GM20431 (cell line): Measurements from ENCODE around the gene CST7.

Experiments used
- in situ Hi-C: fragments of 300-500 bp; cut with MseI, MboI; formaldehyde crosslinking; loops from one replicate; pipeline ENCODE4 v1.15.0; 2020; ENCODE audit warnings: low sequenced_read_pairs; ENCODE audit not compliant: unreplicated experiment

Gene CST7

DNA sequence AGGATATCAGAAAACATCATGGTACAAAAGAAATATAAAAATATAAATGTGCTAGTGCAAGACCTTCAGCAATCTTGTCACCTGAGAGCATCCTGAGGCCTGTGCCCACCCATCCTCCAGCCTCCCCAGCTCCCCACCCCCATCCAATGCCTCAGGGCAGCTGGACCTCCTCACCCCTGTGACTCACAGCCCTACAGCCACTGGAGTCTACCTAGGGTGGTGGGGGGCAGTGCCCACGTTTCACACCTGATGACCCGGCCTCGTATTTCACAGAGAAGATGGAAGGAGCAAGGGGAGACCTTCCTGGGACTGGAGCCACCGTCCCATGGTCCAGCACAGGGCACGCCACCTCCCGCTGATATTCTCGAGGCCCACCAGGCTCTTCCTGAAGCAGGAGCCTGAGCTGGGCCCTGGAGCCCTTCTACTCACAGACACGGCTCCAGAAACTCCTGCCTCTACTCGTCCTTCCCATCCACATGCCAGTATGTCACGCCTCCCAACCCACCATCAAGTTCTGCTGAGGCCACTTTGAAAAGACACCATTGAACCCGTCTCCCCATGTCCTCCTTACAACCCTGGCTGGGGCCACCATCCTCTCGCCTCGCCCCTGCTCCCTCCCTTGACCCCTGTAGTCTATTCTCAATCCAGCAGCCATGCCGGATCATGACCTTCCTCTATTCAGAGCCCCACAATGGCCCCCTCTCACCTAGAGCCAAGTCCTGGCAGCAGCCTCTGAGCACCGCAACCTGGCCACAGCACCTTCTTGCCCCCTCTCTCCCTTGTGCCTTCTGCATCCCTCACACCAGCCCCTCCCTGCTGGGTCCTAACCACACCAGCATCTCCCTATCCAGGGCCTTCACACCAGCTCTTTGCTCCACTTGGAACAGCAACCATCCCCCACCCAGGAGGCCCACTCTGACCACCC is 30.2 kb downstream of the CST7 start:
- in situ Hi-C loops, result no loop called here

DNA sequence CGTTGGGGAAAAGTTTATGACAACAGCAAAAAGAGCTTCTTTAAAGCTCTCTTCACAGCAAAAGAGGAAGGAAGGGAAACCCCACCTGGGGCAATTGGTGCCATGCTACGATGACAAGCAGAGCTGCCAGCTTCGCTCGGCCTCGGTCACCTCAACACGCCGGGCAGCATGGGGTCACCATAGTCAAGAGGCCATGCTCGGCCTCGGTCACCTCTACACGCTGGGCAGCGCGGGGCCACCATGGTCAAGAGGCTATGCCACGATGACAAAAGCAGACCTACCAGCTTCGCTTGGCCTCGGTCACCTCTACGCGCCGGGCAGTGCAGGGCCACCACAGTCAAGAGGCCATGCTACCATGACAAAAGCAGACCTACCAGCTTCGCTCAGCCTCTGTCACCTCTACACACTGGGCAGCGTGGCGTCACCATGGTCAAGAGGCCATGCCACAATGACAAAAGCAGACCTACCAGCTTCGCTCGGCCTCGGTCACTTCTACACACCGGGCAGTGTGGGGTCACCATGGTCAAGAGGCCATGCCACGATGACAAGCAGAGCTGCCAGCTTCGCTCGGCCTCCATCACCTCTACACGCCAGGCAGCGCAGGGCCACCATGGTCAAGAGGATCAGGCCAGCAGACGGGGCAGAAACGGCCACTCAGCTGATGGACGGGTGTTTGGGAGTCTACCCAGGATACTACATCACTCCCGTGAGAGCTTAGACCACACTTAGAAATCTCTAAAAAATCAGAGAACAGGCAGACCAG is 31.4 kb downstream of the CST7 start:
- in situ Hi-C loops, result no loop called here

DNA sequence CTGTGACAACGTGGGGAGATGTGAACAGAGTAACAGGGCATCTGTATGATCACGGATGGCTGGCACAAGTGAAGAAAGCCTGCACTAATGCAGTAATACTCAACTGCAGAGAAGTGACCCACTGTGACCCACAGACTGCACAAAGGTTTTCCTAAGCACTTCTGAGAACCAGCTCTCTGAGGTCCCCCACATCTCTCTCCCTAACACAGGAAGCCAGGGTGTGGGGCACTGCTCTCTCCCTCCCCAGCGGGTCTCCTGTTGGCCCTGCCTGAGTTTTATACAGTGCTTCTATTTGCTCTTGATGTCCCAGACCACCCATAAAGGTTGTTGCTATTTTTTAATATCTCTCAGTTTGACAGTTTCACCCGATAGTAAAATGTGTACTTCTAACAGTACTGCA is 32.2 kb downstream of the CST7 start:
- in situ Hi-C loops, result no loop called here

DNA sequence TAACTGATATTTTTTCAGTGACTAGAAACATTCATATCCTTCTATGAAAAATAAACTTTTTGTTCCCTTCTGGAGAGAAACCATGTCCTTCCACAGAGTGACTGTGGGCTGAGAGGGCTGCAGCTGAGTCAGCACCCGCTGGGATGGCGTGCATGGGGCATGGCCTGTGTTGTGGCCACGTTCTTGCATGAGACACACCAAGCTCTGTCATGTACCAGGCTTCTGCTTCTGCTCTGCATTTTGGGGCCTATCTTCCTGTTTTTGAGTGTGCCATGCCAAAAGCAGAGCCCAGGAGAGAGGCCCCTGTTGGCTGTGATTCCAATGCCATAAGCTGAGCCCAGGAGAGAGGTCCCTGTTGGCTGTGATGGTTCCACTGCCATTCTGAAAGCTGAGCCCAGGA is 32.7 kb downstream of the CST7 start:
- in situ Hi-C loops, result no loop called here

DNA sequence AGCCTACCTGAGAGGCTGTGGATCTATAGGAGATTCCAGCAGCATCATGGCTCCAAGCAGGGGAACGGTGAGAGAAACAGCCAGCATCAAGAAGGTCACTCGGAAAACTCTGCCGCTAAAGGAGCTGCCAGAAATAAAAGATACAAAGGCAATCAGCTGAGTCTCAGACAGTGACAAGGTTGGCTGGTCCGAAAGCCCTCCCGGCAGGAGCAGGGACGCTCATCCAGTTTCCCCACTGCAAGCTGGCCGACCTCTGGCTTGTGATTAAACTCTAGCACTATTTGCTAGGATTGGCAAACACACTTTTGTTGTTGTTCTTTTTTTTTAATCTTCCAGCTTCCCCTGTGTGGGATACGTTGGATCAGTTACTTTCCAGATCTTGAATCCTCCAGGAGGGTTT is 34.8 kb downstream of the CST7 start:
- in situ Hi-C loops, result no loop called here

DNA sequence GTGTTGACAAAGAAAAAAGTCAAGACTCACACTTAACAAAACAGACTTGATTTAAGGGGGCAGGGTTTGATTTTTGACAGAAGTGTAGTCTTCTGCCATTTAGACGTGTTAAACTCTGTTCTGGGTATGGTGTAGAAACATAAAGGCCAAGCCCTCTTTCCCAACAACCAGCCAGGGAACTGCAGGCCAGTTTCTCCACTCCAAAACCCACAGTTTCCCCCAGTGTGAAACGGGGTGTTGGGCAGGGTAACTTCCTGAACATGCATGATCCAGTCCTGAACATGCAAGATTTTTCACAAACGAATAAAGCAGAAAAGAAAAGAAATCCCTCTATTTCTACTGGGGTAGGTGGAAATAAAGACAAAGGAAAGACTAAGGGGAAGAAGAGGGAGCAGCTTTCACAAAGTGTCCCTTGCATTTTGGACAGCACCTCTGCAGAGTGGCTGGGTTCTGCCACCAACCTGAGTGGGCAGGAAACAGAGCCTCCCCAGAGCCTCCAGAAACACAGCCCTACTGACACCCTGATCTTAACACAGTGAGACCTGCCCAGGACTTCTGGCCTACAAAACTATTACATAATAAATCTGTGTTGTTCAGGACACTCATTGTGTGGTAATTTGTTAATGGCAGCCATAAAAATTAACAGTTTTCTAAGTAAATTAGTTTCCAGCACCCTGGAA is 36.0 kb downstream of the CST7 start:
- in situ Hi-C loops, result no loop called here

DNA sequence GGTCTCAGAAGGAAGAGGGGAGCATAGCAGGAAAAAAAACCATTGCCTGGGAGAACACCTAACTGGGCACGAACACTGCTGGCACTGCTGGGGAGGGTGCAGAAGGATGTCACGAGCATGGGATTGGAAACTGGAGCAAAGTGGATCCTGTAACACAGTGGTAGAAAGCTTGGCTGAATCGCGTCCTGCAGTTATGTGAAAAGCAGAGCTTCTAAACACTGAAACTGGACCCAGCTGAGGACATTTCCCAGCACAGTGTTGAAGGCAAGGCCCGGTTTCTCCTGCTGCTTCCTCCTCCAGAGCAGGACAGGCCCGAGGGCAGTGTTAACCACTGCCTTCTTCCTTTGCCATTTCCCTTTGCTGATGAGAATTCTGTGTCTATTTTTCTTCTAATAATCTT is 36.7 kb downstream of the CST7 start:
- in situ Hi-C loops, result no loop called here

DNA sequence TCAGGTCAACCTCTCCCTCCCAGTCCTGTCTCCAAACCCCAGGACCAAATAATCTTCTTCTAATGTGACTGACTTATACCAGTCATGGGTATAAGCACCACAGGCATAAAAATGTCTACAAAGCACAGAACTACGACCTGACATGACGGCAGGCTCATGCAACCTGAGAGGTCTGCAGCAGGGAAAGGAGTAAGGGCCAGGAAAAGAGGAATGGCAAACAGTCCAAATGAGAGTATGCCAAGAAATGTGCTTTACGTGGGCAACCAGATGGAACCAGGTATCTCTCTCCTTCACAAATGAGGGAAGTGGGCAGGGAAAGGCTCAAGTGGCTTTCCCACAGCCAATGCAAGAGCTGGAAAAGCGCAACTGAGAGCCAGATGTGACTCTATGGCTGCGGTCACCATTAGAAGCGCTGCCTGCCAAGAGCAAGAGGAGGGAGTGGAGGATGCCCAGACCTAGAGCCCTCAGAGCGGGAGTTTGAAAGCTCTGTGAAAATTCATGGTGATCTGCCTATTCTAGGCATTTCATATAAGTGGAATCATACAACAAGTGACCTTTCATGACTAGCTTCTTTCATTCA is 37.5 kb downstream of the CST7 start:
- in situ Hi-C loops, result no loop called here

DNA sequence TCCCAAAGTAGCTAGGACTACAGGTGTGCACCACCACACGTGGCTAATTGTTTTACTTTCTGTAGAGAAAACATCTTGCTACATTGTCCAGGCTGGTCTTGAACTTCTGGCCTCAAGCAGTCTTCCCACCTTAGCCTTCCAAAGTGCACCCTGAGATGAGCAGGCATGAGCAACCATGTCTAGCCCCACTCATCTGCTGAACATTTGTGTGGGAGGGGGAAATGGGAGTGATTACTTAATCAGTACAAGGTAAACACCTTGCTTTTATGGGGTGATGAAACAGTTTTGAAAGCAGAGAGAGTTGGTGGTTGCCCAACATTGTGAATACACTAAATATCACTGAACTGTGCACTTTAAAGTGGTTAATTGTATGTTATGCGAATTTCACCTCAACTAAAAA is 38.2 kb downstream of the CST7 start:
- in situ Hi-C loops, result no loop called here

DNA sequence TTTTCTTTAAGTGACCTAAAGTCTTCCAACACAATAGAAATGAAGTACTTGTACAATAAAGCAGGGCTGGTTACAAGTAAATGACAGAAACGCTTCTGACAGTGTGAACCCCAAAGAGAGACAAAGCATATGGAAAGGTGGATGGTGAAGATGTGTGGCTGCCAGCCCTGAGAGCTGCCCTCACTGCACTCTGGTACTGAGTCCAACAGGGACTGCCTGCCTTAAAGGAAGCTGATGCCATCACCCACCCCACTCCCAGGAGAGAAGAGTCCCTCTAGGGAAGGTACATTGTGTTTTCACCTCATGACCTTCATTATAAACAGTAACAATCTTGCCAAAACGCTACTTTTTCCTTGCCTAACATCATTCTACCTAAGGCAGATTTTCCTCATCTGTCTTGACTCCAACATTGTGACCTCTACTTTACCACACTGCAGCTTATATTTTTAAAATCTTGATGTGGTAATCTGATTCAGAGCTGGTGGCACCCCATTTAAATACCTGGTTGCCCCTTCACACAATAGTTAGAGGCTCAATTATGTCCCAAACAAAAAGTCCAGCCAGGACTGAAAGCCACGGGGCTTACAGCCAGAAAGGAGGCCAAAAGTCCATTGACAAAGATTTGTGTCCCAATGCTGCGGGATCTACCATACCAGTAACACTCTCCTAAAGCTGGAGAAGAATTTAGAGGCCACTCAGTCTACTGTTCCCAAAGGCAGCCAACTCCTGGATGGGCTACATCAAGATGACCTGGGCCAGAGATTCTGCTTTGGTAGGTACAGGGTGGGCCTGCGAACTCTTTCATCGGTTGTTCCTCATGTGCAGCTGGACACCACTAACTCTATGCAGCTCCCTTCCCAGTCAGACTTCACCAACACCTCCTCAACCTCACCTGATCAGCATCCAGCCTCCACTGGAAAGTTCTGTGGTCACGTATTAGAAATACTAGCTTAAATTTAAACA is 39.1 kb downstream of the CST7 start:
- in situ Hi-C loops, result no loop called here

DNA sequence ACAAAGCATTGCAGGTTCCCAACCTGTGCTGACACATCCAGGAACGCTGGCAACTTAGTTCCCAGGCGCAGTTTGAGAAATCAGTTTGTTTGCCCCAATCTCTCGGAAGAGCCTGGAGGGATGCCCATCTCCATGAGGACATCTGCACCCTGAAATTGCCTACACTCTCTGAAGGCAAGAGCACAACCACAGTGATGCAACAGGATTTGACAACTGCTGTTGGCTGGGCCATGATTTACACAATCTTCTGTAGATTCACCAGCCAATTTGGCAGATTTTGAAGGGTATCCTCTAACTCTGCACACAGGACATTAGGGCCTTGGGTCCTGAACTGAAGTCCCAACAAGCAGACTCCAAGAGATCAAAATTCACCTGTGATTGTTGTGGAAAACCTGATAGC is 40.1 kb downstream of the CST7 start:
- in situ Hi-C loops, result no loop called here

DNA sequence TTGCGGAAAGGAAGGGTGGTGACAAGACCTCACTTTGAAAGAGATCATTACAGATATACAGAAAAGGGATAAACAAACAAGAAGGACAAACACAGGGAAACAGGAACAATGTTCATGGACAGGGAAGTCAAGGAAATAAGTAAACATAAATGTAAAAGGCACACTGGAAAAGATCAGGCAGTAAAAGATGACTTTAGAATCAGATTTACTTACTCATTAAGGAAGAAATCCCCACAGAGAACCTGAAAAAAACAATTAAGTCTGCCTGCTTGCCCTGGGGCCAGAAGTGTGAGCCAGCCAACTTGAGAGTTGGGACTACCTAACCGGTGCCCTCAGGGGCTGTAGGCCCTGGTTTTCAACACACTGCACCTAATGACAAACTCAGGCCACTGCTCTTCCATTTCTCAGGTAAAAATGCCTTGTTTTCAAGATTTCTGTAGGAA is 41.8 kb downstream of the CST7 start:
- in situ Hi-C loops, result loop anchor here (10.0 kb wide), 1 partner anchor 184 kb away; no protein-coding TSS in a partner anchor

DNA sequence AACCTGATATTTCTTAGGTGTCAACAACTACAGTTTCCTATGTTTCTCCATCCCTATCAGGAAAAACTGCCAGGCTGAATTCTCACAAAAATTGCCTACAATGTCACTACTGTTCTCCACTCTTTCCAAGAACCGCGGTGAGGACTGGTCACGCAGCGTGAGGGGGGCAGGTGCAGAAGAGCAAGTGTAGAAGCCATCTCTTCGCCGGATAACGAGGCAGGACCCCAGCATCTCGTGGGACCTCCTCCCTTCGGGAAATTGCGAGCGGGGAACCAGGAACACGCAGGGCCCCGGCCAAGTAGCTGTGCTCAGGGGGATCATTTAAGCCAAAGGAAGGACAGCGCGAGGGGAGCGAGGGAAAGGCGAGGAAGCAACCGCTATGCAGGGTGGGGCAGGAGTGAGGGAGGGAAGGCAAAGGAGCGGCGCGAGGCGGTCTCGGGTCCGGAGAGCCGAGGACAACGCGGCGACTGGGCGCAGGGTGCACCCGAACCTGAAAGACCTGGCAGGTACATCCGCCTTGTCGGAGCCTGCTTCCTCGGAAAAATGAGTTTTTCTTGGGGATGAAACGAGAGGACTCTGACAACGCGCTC is 42.9 kb downstream of the CST7 start:
- in situ Hi-C loops, result loop anchor here (10.0 kb wide), 1 partner anchor 183 kb away; no protein-coding TSS in a partner anchor

DNA sequence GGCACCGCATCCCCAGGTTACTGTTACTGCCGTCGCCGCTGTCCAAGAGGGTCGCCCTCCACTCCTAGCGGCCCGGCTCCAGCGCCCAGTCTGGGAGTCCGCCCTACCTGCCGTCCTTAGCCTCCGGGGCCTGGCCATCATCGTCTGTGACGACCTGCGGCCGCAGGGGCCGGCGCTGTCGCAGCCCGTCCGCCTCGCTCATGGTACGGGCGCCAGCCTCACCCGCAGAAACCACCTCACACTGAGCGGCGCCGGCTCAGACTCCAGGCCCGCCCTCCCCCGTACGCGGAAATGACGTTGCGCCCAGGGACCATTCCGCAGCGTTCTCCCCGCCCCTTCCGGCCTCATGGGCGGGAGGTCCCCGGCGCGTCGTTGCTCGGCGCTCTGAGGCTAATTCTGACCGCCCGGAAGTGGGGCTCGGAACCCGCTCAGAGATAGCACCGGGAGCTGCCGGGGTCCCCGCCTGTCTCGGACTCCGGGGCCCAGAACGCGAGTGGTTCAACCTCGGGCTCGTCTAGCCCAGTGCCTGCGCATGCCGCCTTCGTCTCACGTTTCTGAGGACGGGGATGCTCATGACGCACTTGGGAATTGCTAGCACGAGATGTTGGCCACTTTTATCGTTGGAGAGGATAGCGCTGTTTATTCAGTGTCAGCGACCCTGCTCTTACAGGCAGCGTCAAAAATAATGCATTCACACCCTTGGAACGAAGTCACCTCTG is 43.6 kb downstream of the CST7 start, which contains the start of gene APMAP:
TSS of gene APMAP (minus strand) at position 265 of the 719 bp plus-strand sequence. CDS start at position 202, 63 bp downstream.
- in situ Hi-C loops, result loop anchor here (10.0 kb wide), 1 partner anchor 182 kb away; no protein-coding TSS in a partner anchor

DNA sequence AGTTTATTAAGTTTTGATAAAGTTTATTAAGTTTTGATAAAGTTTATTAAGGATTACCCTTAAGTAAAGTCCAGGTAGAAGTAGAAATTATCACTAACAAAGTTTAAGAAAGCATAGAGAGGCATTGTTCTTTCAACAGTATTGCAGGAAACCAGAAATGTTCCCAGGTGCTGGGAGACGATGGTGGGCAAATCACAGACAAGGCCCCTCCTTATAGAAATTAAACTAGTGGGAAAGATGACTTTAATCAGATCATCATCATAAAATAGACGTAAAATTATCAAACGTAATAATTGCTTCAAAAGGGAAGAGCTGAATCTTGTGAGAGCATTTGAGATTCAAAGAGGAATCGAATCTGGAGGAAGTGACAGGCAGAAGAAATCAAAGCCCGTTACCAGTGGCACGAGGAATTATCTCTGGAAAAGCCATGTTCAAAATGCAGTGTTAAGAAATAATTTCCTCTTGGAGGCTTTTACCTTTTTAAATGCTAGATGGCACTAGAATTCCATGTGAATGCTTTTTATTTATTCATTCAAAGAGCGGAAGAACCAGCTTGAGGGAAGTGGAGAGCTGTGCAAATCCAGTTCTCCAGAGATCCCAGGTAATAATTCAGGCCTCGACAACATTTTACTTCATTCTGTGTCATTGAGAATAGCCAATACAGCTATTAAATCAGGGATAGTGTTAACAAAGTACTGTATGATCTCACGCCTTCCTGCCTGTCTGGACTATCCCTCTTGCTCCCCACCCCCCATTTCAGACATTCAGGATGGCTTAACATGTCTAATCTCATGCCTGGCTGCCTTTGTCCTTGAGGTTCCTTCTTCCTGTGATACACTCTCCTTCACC is 44.5 kb downstream of the CST7 start:
- in situ Hi-C loops, result loop anchor here (10.0 kb wide), 1 partner anchor 181 kb away; no protein-coding TSS in a partner anchor

DNA sequence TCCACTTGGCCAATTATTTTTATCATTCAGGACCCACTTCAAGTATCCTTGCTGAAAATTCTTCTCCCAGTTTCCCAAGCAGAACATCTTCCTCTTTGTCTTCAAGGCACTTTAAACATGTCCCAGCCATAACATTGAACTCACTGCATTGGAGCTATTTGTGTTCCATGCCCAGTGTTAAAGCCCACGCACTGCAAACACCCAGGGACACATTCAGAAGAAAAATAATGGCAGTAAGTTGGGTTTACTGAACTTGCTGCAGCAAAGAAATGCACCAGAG is 45.1 kb downstream of the CST7 start:
- in situ Hi-C loops, result loop anchor here (10.0 kb wide), 1 partner anchor 181 kb away; no protein-coding TSS in a partner anchor
